HG02840 (cell line): ENCODE measurements around the gene MAP9.
"Not testable (repeated sequence)": the region's sequence is repeated elsewhere in the genome, so short reads cannot be mapped to it uniquely, and the experiment has no call there.

Source experiments
- ATAC-seq: cut with Tn5 transposase; IDR thresholded peaks from one replicate; pipeline ENCODE4 v1.9.1; 2021; ENCODE audit warnings: mild to moderate bottlenecking, moderate library complexity, moderate number of reproducible peaks; ENCODE audit not compliant: unreplicated experiment, low FRiP score

MAP9 gene

GRCh38 chr4:155353923-155354540 is 22.7 kb downstream of the MAP9 start:
- ATAC-seq: peak; percentile 96

- no peak for ATAC-seq
Observed at GRCh38 chr4:155342142-155342541, 34.6 kb downstream of the MAP9 start.

- no peak for ATAC-seq
Observed at GRCh38 chr4:155339999-155340398, 36.8 kb downstream of the MAP9 start.

- no peak for ATAC-seq
Observed at GRCh38 chr4:155339588-155339987, 37.2 kb downstream of the MAP9 start.

- ATAC-seq: no peak
Observed at GRCh38 chr4:155338196-155338595, 38.6 kb downstream of the MAP9 start.

- no peak for ATAC-seq
Observed at GRCh38 chr4:155336242-155336641, 40.5 kb downstream of the MAP9 start.

GRCh38 chr4:155331478-155331877 is 45.3 kb downstream of the MAP9 start:
- no peak for ATAC-seq

GRCh38 chr4:155322782-155323181 is 54.0 kb downstream of the MAP9 start:
- no peak for ATAC-seq

GRCh38 chr4:155321006-155321405 is 55.8 kb downstream of the MAP9 start:
- no peak for ATAC-seq

- ATAC-seq: no peak
Observed at GRCh38 chr4:155319516-155319915, 57.2 kb downstream of the MAP9 start.

- ATAC-seq: not testable (repeated sequence)
Observed at GRCh38 chr4:155312027-155312426, 64.7 kb downstream of the MAP9 start.

GRCh38 chr4:155307731-155308277 is 69.0 kb downstream of the MAP9 start:
- ATAC-seq: no peak

GRCh38 chr4:155305619-155306018 is 71.1 kb downstream of the MAP9 start:
- ATAC-seq: no peak

GRCh38 chr4:155304375-155304774 is 72.4 kb downstream of the MAP9 start:
- no peak for ATAC-seq

GRCh38 chr4:155299103-155299502 is 77.7 kb downstream of the MAP9 start:
- ATAC-seq: no peak
